Activated B cell treated with CpG ODN at 0.5 μM for 24 hours (primary cell): ENCODE results near the gene HDAC6. TPM values are rescaled to one million over a fixed set of nuclear protein-coding genes. Genes with fewer than 3 reads are reported as not detected.

Source experiments
- ATAC-seq: fragments of 200-7000 bp; cut with Tn5 transposase; one replicate; pipeline ENCODE4 v1.10.0; 2021; ENCODE audit warnings: low read depth, mild to moderate bottlenecking, moderate library complexity
- CTCF ChIA-PET: fragments of 350-600 bp; sonication (Branson Sonifier 250); formaldehyde crosslinking; loops from one replicate; lab custom pipeline; 2021; ENCODE audit warnings: antibody characterized with exemption; lab: Charles Lee
- POLR2A ChIA-PET: fragments of 350-600 bp; sonication (Branson Sonifier 250); formaldehyde crosslinking; loops from one replicate; lab custom pipeline; 2021; ENCODE audit warnings: antibody characterized with exemption; lab: Charles Lee
- DNase-seq: peaks from one replicate; pipeline ENCODE4 v3.0.0; 2022
- H3K27ac Mint-ChIP-seq: one replicate; pipeline ENCODE4 v1.8.0; 2020; ENCODE audit warnings: mixed read lengths
- H3K27me3 Mint-ChIP-seq: one replicate; pipeline ENCODE4 v1.8.0; 2021; ENCODE audit warnings: mixed read lengths
- H3K36me3 Mint-ChIP-seq: one replicate; pipeline ENCODE4 v1.8.0; 2021; ENCODE audit warnings: low read depth, mixed read lengths
- H3K4me1 Mint-ChIP-seq: one replicate; pipeline ENCODE4 v1.8.0; 2021; ENCODE audit warnings: mixed read lengths
- H3K4me3 Mint-ChIP-seq: one replicate; pipeline ENCODE4 v1.8.0; 2020; ENCODE audit warnings: mild to moderate bottlenecking, mixed read lengths
- H3K9me3 Mint-ChIP-seq: one replicate; pipeline ENCODE4 v1.8.0; 2020; ENCODE audit warnings: mixed read lengths
- intact Hi-C: fragments of 100-400 bp; cut with micrococcal nuclease; formaldehyde crosslinking; loops from one replicate; pipeline ENCODE4 v1.15.1; 2024
- total RNA-seq: library from RNA; stranded (reverse); gene quantifications from 2 replicates; pipeline ENCODE4 v1.2.3, GENCODE V29; 2022
- TF ChIP-seq, protein P1 (sequence below): fragments of 200-600 bp; IDR thresholded peaks from one replicate; pipeline ENCODE4 v1.8.0; 2022; ENCODE audit warnings: antibody characterized with exemption, mild to moderate bottlenecking

Gene HDAC6
- total RNA-seq, 1 donor from 2014 or later = 139 TPM

DNA sequence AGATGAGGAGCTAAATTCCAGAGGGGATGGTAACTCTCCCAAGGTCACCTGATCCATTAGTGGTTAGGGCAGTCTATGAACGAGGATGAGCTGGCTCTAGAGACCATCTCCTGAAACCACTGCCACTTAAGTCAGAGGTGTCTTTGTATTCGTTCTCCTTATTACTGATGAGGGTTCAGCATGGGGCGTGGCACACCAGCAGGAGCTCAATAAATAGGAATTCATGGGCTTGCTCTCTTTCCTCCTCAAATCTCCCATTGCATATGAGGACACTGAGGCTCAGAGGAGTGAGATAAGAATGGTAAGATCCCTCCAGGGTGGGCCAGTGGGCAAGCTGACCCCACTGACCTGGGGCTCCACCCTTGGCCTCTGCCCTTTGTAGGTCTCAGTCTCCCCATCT is 17.1 kb upstream of the HDAC6 start:
- CTCF ChIA-PET = no interaction called here

GRCh38 chrX:48785186-48785539 is 16.7 kb upstream of the HDAC6 start:
- H3K27me3 Mint-ChIP-seq = peaks cover 17% of the 10 kb centered on the region
- no peak overlapping the region for H3K4me3 Mint-ChIP-seq
- TF ChIP-seq, protein P1, sequence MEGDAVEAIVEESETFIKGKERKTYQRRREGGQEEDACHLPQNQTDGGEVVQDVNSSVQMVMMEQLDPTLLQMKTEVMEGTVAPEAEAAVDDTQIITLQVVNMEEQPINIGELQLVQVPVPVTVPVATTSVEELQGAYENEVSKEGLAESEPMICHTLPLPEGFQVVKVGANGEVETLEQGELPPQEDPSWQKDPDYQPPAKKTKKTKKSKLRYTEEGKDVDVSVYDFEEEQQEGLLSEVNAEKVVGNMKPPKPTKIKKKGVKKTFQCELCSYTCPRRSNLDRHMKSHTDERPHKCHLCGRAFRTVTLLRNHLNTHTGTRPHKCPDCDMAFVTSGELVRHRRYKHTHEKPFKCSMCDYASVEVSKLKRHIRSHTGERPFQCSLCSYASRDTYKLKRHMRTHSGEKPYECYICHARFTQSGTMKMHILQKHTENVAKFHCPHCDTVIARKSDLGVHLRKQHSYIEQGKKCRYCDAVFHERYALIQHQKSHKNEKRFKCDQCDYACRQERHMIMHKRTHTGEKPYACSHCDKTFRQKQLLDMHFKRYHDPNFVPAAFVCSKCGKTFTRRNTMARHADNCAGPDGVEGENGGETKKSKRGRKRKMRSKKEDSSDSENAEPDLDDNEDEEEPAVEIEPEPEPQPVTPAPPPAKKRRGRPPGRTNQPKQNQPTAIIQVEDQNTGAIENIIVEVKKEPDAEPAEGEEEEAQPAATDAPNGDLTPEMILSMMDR = no peak
- H3K9me3 Mint-ChIP-seq = no peaks in the 10 kb centered on the region
- ChIA-PET CTCF (no interaction called here), POLR2A (no interaction called here)
- no peaks in the 10 kb centered on the region for H3K4me1 Mint-ChIP-seq
- no peak overlapping the region for H3K27ac Mint-ChIP-seq
- no peak for ATAC-seq
- DNase-seq = no peak
- no peaks in the 10 kb centered on the region for H3K36me3 Mint-ChIP-seq
- intact Hi-C loops = no loop called here

More for the DNA sequence above, 17.1 kb upstream of the HDAC6 start:
- ATAC-seq (no peak), DNase-seq (no peak)
- Mint-ChIP-seq H3K36me3 (no peaks in the 10 kb centered on the region), H3K27me3 (peaks cover 17% of the 10 kb centered on the region), H3K27ac (no peak overlapping the region), H3K4me3 (no peak overlapping the region), H3K4me1 (no peaks in the 10 kb centered on the region), H3K9me3 (no peaks in the 10 kb centered on the region)
- intact Hi-C loops = no loop called here
- TF ChIP-seq, protein P1 = no peak
- POLR2A ChIA-PET = no interaction called here

- Mint-ChIP-seq H3K4me1 (no peaks in the 10 kb centered on the region), H3K9me3 (no peaks in the 10 kb centered on the region), H3K36me3 (no peaks in the 10 kb centered on the region), H3K4me3 (no peak overlapping the region), H3K27me3 (peaks cover 17% of the 10 kb centered on the region), H3K27ac (no peak overlapping the region)
- DNase-seq (no peak), ATAC-seq (no peak)
- intact Hi-C loops = no loop called here
- CTCF ChIA-PET = no interaction called here
- POLR2A ChIA-PET = no interaction called here
- TF ChIP-seq, protein P1 = no peak
Observed at GRCh38 chrX:48785540-48786214, 16.2 kb upstream of the HDAC6 start.

DNA sequence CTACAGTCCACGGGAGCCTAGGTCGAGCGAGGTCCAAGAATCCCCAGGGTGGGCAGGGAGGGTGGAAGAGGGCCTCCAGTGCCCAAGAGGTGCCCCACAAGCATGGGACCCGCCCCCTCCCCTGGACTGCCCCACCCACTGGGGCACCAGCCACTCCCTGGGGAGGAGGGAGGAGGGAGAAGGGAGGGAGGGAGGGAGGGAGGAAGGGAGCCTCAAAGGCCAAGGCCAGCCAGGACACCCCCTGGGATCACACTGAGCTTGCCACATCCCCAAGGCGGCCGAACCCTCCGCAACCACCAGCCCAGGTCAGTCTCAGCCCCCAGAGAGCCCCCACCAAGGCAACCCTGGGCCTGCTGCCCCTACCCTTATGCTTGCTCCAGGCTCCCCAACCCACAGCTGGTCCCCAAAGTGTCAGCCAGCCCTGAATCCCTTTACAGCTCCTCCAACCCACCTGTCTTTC is 15.5 kb upstream of the HDAC6 start, which contains the start of gene GATA1:
GATA1 (plus strand) TSS at position 250 of the 460 bp plus-strand sequence. CDS start 4,520 bp downstream, outside the sequence.
- Mint-ChIP-seq H3K27ac (no peak within 1 kb of the TSS), H3K4me3 (no peak within 1 kb of the TSS), H3K36me3 (no peaks in the 10 kb centered on the region), H3K4me1 (no peaks in the 10 kb centered on the region), H3K9me3 (no peaks in the 10 kb centered on the region), H3K27me3 (peaks cover 17% of the 10 kb centered on the region)
- DNase-seq (no peak), ATAC-seq (no peak)
- ChIA-PET CTCF (no interaction called here), POLR2A (no interaction called here)
- TF ChIP-seq, protein P1 = no peak
- intact Hi-C loops = no loop called here

DNA sequence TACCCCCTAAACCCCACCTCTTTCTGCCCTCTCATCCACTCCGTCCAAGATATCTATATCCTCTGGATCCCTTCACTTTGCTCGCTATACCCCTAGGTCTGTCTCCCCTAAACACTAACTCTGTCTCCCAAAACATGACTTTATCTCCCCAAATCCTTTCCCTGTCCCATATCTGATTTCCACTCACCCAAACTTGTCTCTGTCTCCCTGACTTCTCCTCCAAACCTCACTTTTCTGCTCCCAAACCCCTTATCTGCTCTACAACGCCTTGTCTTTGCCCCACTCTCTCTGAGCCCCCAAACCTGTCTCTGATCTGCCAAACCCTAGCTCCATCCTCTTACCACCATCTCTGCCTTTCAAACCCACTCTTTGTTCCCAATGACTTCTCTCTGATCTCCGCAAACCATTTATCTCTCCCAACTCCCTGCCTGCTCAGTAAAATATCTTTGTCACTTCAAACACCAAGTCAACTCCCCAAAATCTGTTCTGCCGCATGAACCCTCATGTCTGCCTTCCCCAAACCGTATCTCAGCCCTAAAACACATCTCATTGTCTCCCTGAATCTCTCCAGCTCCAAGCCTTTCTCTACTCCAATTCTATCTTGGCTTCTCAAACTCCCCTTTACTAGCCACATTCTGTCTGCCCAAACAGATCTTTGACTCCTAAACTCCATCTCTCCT is 14.9 kb upstream of the HDAC6 start:
- Mint-ChIP-seq H3K27ac (no peak overlapping the region), H3K9me3 (no peaks in the 10 kb centered on the region)
- no peak for DNase-seq

More for the DNA sequence above, 14.9 kb upstream of the HDAC6 start:
- CTCF ChIA-PET = no interaction called here
- H3K36me3 Mint-ChIP-seq = no peaks in the 10 kb centered on the region
- peaks cover 17% of the 10 kb centered on the region for H3K27me3 Mint-ChIP-seq
- H3K4me3 Mint-ChIP-seq = no peak overlapping the region
- POLR2A ChIA-PET = no interaction called here
- no peak for ATAC-seq
- H3K4me1 Mint-ChIP-seq = no peaks in the 10 kb centered on the region
- intact Hi-C loops = no loop called here
- TF ChIP-seq, protein P1 = no peak
